Activated T-helper 1 cell treated with anti-CD3 and anti-CD28 coated beads, Interleukin-12 subunit alpha, Interleukin-12 subunit beta, Interleukin-2, Interleukin-4 antibody, amounts not matched to agents 30 ng/mL and 10 ng/mL and 1 ng/mL, durations not matched to agents 14 hours and 24 hours and 36 hours (primary cell): ENCODE results near the gene FOXD2. TPM values are rescaled to one million over a fixed set of nuclear protein-coding genes. Genes with fewer than 3 reads are reported as not detected.

Experiments used
- DNase-seq: peaks from one replicate; pipeline ENCODE4 v3.0.0; 2021; ENCODE audit warnings: low spot score
- H3K27ac Mint-ChIP-seq: one replicate; pipeline ENCODE4 v1.8.0; 2021; ENCODE audit warnings: mild to moderate bottlenecking, mixed read lengths
- H3K27me3 Mint-ChIP-seq: one replicate; pipeline ENCODE4 v1.8.0; 2022; ENCODE audit warnings: mild to moderate bottlenecking, moderate library complexity, mixed read lengths; ENCODE audit not compliant: insufficient read depth
- H3K36me3 Mint-ChIP-seq: one replicate; pipeline ENCODE4 v1.8.0; 2021; ENCODE audit warnings: low read depth, mixed read lengths
- H3K4me1 Mint-ChIP-seq: one replicate; pipeline ENCODE4 v1.8.0; 2021; ENCODE audit warnings: low read depth, mixed read lengths
- H3K4me3 Mint-ChIP-seq: one replicate; pipeline ENCODE4 v1.8.0; 2021; ENCODE audit warnings: mild to moderate bottlenecking, moderate library complexity, mixed read lengths
- H3K9me3 Mint-ChIP-seq: one replicate; pipeline ENCODE4 v1.8.0; 2021; ENCODE audit warnings: mixed read lengths
- intact Hi-C: fragments of 100-400 bp; cut with micrococcal nuclease; formaldehyde crosslinking; loops from one replicate; pipeline ENCODE4 v1.15.1; 2024
- total RNA-seq: library from RNA; stranded (reverse); gene quantifications from 2 replicates; pipeline ENCODE4 v1.2.3, GENCODE V29; 2022

FOXD2 gene
- total RNA-seq, 1 donor from 2014 or later, result 0.21 TPM

DNA sequence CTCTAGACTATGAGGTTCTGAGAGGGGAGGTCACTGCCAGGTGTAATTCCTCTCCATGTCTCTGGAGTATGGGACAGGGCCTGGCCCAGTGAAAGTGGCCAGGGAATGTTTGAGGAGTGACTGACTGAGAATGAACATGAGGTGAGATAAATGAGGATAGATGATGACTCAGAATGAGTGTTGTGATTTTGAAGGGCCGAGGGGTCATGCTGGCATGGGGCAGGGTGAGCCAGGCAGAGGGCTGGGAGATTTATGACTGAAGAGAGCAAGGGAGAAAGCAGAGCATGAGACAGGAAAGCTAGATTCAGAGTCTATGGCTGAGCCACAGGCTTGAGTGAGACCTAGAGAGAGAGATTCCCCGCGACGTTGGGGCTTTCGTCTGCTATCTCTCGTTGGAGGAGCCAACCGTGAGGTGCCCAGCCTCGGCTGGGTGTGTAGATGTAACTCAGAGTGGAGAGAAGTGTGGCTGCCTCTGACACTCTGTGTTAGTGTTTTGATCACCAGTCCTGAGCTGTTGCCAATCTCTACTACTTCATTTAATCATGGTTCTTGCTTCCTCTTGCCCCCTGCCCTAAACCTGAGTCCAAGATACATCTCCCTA is 50.1 kb downstream of the FOXD2 start:
- H3K4me1 Mint-ChIP-seq, result no peaks in the 10 kb centered on the region
- H3K9me3 Mint-ChIP-seq, result no peaks in the 10 kb centered on the region
- H3K4me3 Mint-ChIP-seq, result no peak overlapping the region
- H3K27me3 Mint-ChIP-seq, result peaks cover 5% of the 10 kb centered on the region
- intact Hi-C loops, result no loop called here
- no peak for DNase-seq
- no peak overlapping the region for H3K27ac Mint-ChIP-seq
- no peaks in the 10 kb centered on the region for H3K36me3 Mint-ChIP-seq

Other genes starting within 250 kb of the FOXD2 start
- gene PDZK1IP1, start 248.0 kb upstream of the FOXD2 start, total RNA-seq, result not detected in 2 replicates
- not detected in 2 replicates for gene TAL1, start 205.8 kb upstream of the FOXD2 start, total RNA-seq
- gene STIL, start 123.9 kb upstream of the FOXD2 start, total RNA-seq, result 25.8 and 26.3 TPM in 2 replicates
- gene CMPK1, start 104.3 kb upstream of the FOXD2 start, total RNA-seq, result 98.2 and 100.0 TPM in 2 replicates
- not detected in 2 replicates for gene FOXE3, start 21.8 kb upstream of the FOXD2 start, total RNA-seq